CD4-positive, CD25-positive, alpha-beta regulatory T cell (primary cell): ENCODE measurements around the gene ZDHHC14. TPM values are rescaled to one million over a fixed set of nuclear protein-coding genes. Genes with fewer than 3 reads are reported as not detected.

ENCODE experiments used
- ATAC-seq, 2 donors: fragments of 150-1000 bp; cut with Tn5 transposase; one replicate each; pipeline ENCODE4 v1.10.0; 2021; ENCODE audit warnings: low read depth in 2 of 2, moderate number of reproducible peaks in 2 of 2, moderate library complexity in 1 of 2
- DNase-seq, 3 donors: peaks; one replicate each; pipeline versions ENCODE4 v3.0.0 to v3.0.0-alpha.2; 2012 to 2022; ENCODE audit warnings: mixed read lengths in 1 of 3
- H3K27ac ChIP-seq: one replicate; pipeline ENCODE4 v1.7.0; 2013; ENCODE audit warnings: mild to moderate bottlenecking, low read length; ENCODE audit not compliant: insufficient read depth, poor library complexity, severe bottlenecking
- H3K27me3 ChIP-seq: one replicate; pipeline ENCODE4 v1.7.0; 2013; ENCODE audit warnings: low read length; ENCODE audit not compliant: control insufficient read depth, insufficient read depth
- H3K36me3 ChIP-seq: one replicate; pipeline ENCODE4 v1.7.0; 2013; ENCODE audit warnings: mild to moderate bottlenecking, low read length, moderate library complexity; ENCODE audit not compliant: control insufficient read depth, insufficient read depth
- H3K4me1 ChIP-seq: 2 replicates; pipeline ENCODE4 v1.7.0; 2013; ENCODE audit warnings: mild to moderate bottlenecking, low read length; ENCODE audit not compliant: insufficient read depth, control insufficient read depth, poor library complexity, severe bottlenecking
- H3K4me3 ChIP-seq: one replicate; pipeline ENCODE4 v1.7.0; 2013; ENCODE audit warnings: low read depth, mild to moderate bottlenecking, low read length, moderate library complexity
- H3K9me3 ChIP-seq, 2 experiments: 1 replicate in 1 of 2; 2 replicates in 1 of 2; pipeline ENCODE4 v1.7.0; 2013; ENCODE audit warnings: low read length in 2 of 2, mild to moderate bottlenecking in 1 of 2, moderate library complexity in 1 of 2; ENCODE audit not compliant: control insufficient read depth in 2 of 2
- H3K27ac Mint-ChIP-seq, 3 donors: one replicate each; pipeline ENCODE4 v1.8.0; 2020 to 2022; ENCODE audit warnings: mild to moderate bottlenecking in 3 of 3, mixed read lengths in 3 of 3, moderate library complexity in 2 of 3
- H3K27me3 Mint-ChIP-seq: one replicate; pipeline ENCODE4 v1.8.0; 2022; ENCODE audit warnings: mild to moderate bottlenecking, mixed read lengths
- H3K36me3 Mint-ChIP-seq: one replicate; pipeline ENCODE4 v1.8.0; 2020; ENCODE audit warnings: mixed read lengths
- H3K4me1 Mint-ChIP-seq, 4 donors: one replicate each; pipeline ENCODE4 v1.8.0; 2020 to 2022; ENCODE audit warnings: mixed read lengths in 4 of 4, mild to moderate bottlenecking in 1 of 4
- H3K4me3 Mint-ChIP-seq, 4 donors: one replicate each; pipeline ENCODE4 v1.8.0; 2020 to 2022; ENCODE audit warnings: mild to moderate bottlenecking in 4 of 4, mixed read lengths in 4 of 4, moderate library complexity in 3 of 4
- H3K9me3 Mint-ChIP-seq, 7 donors: one replicate each; pipeline ENCODE4 v1.8.0; 2020 to 2022; ENCODE audit warnings: mixed read lengths in 7 of 7, mild to moderate bottlenecking in 3 of 7, moderate library complexity in 2 of 7
- polyA plus RNA-seq, 4 donors: library from polyadenylated mRNA; unstranded; fragments of 300-500 nt; fragmentation: Illumina TruSeq; gene quantifications; one replicate each; pipeline ENCODE4 v1.2.3, GENCODE V29; 2021
- total RNA-seq: library from RNA; stranded (reverse); gene quantifications from one replicate; pipeline ENCODE4 v1.2.3, GENCODE V29; 2022

The ZDHHC14 gene
- total and polyA plus RNA-seq, 5 donors from 2014 or later, result 0.29 to 4.2 (median 1.0) TPM

GRCh38 chr6:157548635-157549467 lies 167.9 kb downstream of the ZDHHC14 start:
- Mint-ChIP-seq H3K4me1 (peaks cover 0 to 12% (median 3%) of the 10 kb centered on the region in 4 donors), H3K27me3 (peaks cover 4% of the 10 kb centered on the region), H3K27ac (no peak overlapping the region), H3K36me3 (no peaks in the 10 kb centered on the region), H3K4me3 (no peak overlapping the region), H3K9me3 (peaks cover 0 to 9% (median 0%) of the 10 kb centered on the region in 7 donors)
- peak in 1 of 3 donors; percentile 20 for DNase-seq
- no peaks in the 10 kb centered on the region for H3K9me3 ChIP-seq
- H3K27me3 ChIP-seq, result no peaks in the 10 kb centered on the region
- no peak overlapping the region for H3K4me3 ChIP-seq
- peak in 1 of 2 donors; percentile 37 for ATAC-seq
- H3K4me1 ChIP-seq, result no peaks in the 10 kb centered on the region
- no peaks in the 10 kb centered on the region for H3K36me3 ChIP-seq
- H3K27ac ChIP-seq, result no peak overlapping the region

- H3K27ac Mint-ChIP-seq, result no peak overlapping the region
- no peak overlapping the region for H3K27ac ChIP-seq
- H3K27me3 ChIP-seq, result no peaks in the 10 kb centered on the region
- H3K27me3 Mint-ChIP-seq, result peaks cover 4% of the 10 kb centered on the region
- no peak for ATAC-seq
- no peaks in the 10 kb centered on the region for H3K4me1 ChIP-seq
- H3K9me3 ChIP-seq, result no peaks in the 10 kb centered on the region
- H3K36me3 ChIP-seq, result no peaks in the 10 kb centered on the region
- H3K4me3 Mint-ChIP-seq, result no peak overlapping the region
- H3K4me1 Mint-ChIP-seq, result peaks cover 0 to 12% (median 3%) of the 10 kb centered on the region in 4 donors
- no peaks in the 10 kb centered on the region for H3K36me3 Mint-ChIP-seq
- no peak for DNase-seq
- H3K9me3 Mint-ChIP-seq, result peaks cover 0 to 9% (median 0%) of the 10 kb centered on the region in 7 donors
- no peak overlapping the region for H3K4me3 ChIP-seq
Measured at GRCh38 chr6:157549468-157549745, 168.4 kb downstream of the ZDHHC14 start.

GRCh38 chr6:157550114-157550989 lies 169.4 kb downstream of the ZDHHC14 start:
- H3K27me3 ChIP-seq, result no peaks in the 10 kb centered on the region
- Mint-ChIP-seq H3K4me1 (peaks cover 0 to 12% (median 3%) of the 10 kb centered on the region in 4 donors), H3K9me3 (peaks cover 0 to 5% (median 0%) of the 10 kb centered on the region in 7 donors), H3K4me3 (no peak overlapping the region), H3K27ac (no peak overlapping the region), H3K36me3 (no peaks in the 10 kb centered on the region), H3K27me3 (peaks cover 8% of the 10 kb centered on the region)
- ATAC-seq, result no peak
- no peaks in the 10 kb centered on the region for H3K36me3 ChIP-seq
- H3K27ac ChIP-seq, result no peak overlapping the region
- no peaks in the 10 kb centered on the region for H3K9me3 ChIP-seq
- no peak overlapping the region for H3K4me3 ChIP-seq
- no peak for DNase-seq
- no peaks in the 10 kb centered on the region for H3K4me1 ChIP-seq

- ATAC-seq (no peak), DNase-seq (no peak)
- H3K4me3 Mint-ChIP-seq, result no peak overlapping the region
- no peak overlapping the region for H3K27ac Mint-ChIP-seq
- H3K4me1 ChIP-seq, result no peaks in the 10 kb centered on the region
- peaks cover 8% of the 10 kb centered on the region for H3K27me3 Mint-ChIP-seq
- H3K9me3 ChIP-seq, result no peaks in the 10 kb centered on the region
- H3K4me3 ChIP-seq, result no peak overlapping the region
- peaks cover 0 to 1% (median 0%) of the 10 kb centered on the region in 7 donors for H3K9me3 Mint-ChIP-seq
- no peaks in the 10 kb centered on the region for H3K27me3 ChIP-seq
- H3K36me3 Mint-ChIP-seq, result no peaks in the 10 kb centered on the region
- peaks cover 0 to 12% (median 3%) of the 10 kb centered on the region in 4 donors for H3K4me1 Mint-ChIP-seq
- no peak overlapping the region for H3K27ac ChIP-seq
- H3K36me3 ChIP-seq, result no peaks in the 10 kb centered on the region
Measured at GRCh38 chr6:157551041-157551832, 170.2 kb downstream of the ZDHHC14 start.

GRCh38 chr6:157552081-157552747 lies 171.2 kb downstream of the ZDHHC14 start:
- H3K4me1 ChIP-seq, result no peaks in the 10 kb centered on the region
- Mint-ChIP-seq H3K27me3 (peaks cover 8% of the 10 kb centered on the region), H3K4me1 (peaks cover 0 to 12% (median 3%) of the 10 kb centered on the region in 4 donors)

GRCh38 chr6:157552820-157553485 lies 172.0 kb downstream of the ZDHHC14 start:
- Mint-ChIP-seq H3K4me3 (no peak overlapping the region), H3K4me1 (peaks cover 0 to 12% (median 3%) of the 10 kb centered on the region in 4 donors), H3K36me3 (no peaks in the 10 kb centered on the region), H3K27me3 (peaks cover 8% of the 10 kb centered on the region), H3K9me3 (no peaks in the 10 kb centered on the region), H3K27ac (no peak overlapping the region)
- H3K4me1 ChIP-seq, result no peaks in the 10 kb centered on the region
- H3K9me3 ChIP-seq, result no peaks in the 10 kb centered on the region
- no peak overlapping the region for H3K27ac ChIP-seq
- DNase-seq, result no peak
- H3K36me3 ChIP-seq, result no peaks in the 10 kb centered on the region
- H3K4me3 ChIP-seq, result no peak overlapping the region
- no peak for ATAC-seq
- H3K27me3 ChIP-seq, result no peaks in the 10 kb centered on the region

More at GRCh38 chr6:157552081-157552747, 171.2 kb downstream of the ZDHHC14 start:
- DNase-seq, result no peak
- Histone ChIP-seq H3K4me3 (no peak overlapping the region), H3K36me3 (no peaks in the 10 kb centered on the region), H3K27me3 (no peaks in the 10 kb centered on the region), H3K27ac (no peak overlapping the region), H3K9me3 (no peaks in the 10 kb centered on the region)
- no peak for ATAC-seq
- Mint-ChIP-seq H3K27ac (no peak overlapping the region), H3K36me3 (no peaks in the 10 kb centered on the region), H3K9me3 (peaks cover 0 to 1% (median 0%) of the 10 kb centered on the region in 7 donors), H3K4me3 (peak overlapping the region in 1 of 4 donors; percentile 70)
